Jurkat, Clone E6-1 (cell line): ENCODE data around the gene TTC39A.
"Not testable (repeated sequence)": the region's sequence is repeated elsewhere in the genome, so short reads cannot be mapped to it uniquely, and the experiment has no call there.

Experiments
- DNase-seq: peaks from one replicate; pipeline ENCODE4 v3.0.0-alpha.2; 2011; ENCODE audit warnings: low read depth, low spot score
- H3K4me3 ChIP-seq: 2 replicates; pipeline ENCODE4 v1.5.1; 2011; ENCODE audit warnings: mild to moderate bottlenecking, low read length, control low read depth, moderate library complexity

The TTC39A gene

GRCh38 chr1:51342591-51343206, 12.3 kb upstream of the TTC39A start:
- no peak overlapping the region for H3K4me3 ChIP-seq
- no peak for DNase-seq

GRCh38 chr1:51341876-51342496, 11.6 kb upstream of the TTC39A start:
- DNase-seq: peak; percentile 20
- H3K4me3 ChIP-seq: no peak overlapping the region

GRCh38 chr1:51340380-51340779, 10.0 kb upstream of the TTC39A start:
- DNase-seq: no peak
- H3K4me3 ChIP-seq: no peak overlapping the region

- no peak for DNase-seq
- H3K4me3 ChIP-seq: no peak overlapping the region
These were observed 6.3 kb upstream of the TTC39A start for GRCh38 chr1:51336711-51337110.

- no peak for DNase-seq
- H3K4me3 ChIP-seq: no peak overlapping the region
These were observed 5.6 kb upstream of the TTC39A start for GRCh38 chr1:51336004-51336403.

GRCh38 chr1:51331206-51332100, 1.1 kb upstream of the TTC39A start:
- no peak overlapping the region for H3K4me3 ChIP-seq
- DNase-seq: no peak

- no peak overlapping the region for H3K4me3 ChIP-seq
- no peak for DNase-seq
These were observed 678 bp downstream of the TTC39A start for GRCh38 chr1:51329443-51330325.

- no peak for DNase-seq
- H3K4me3 ChIP-seq: no peak overlapping the region
These were observed 1.4 kb downstream of the TTC39A start for GRCh38 chr1:51328926-51329325.

- no peak for DNase-seq
- H3K4me3 ChIP-seq: no peak overlapping the region
These were observed 2.1 kb downstream of the TTC39A start for GRCh38 chr1:51328279-51328678.

GRCh38 chr1:51327386-51327785, 3.0 kb downstream of the TTC39A start:
- no peak overlapping the region for H3K4me3 ChIP-seq
- no peak for DNase-seq

GRCh38 chr1:51326839-51327238, 3.5 kb downstream of the TTC39A start:
- DNase-seq: no peak

GRCh38 chr1:51325878-51326755, 4.2 kb downstream of the TTC39A start:
- no peak for DNase-seq
- no peak overlapping the region for H3K4me3 ChIP-seq

More at GRCh38 chr1:51326839-51327238, 3.5 kb downstream of the TTC39A start:
- no peak overlapping the region for H3K4me3 ChIP-seq

GRCh38 chr1:51325391-51325790, 5.0 kb downstream of the TTC39A start:
- no peak for DNase-seq
- no peak overlapping the region for H3K4me3 ChIP-seq

GRCh38 chr1:51325011-51325385, 5.4 kb downstream of the TTC39A start:
- H3K4me3 ChIP-seq, DNase-seq: not testable (repeated sequence)

GRCh38 chr1:51324251-51325010, 5.9 kb downstream of the TTC39A start:
- DNase-seq: no peak
- H3K4me3 ChIP-seq: no peak overlapping the region

- DNase-seq: no peak
- no peak overlapping the region for H3K4me3 ChIP-seq
These were observed 6.6 kb downstream of the TTC39A start for GRCh38 chr1:51323778-51324177.

- H3K4me3 ChIP-seq: no peak overlapping the region
- DNase-seq: no peak
These were observed 7.8 kb downstream of the TTC39A start for GRCh38 chr1:51322417-51323101.
